ENCODE data around the gene GREB1.

GRCh38 chr2:11682590-11682915 lies 148.7 kb downstream of the GREB1 start:
- TF ChIP-seq CTCF (conservative IDR thresholded peaks at IDR 0.05; ENCODE audit: low read depth, low read length): no peak
- no peak for TF ChIP-seq MAZ (IDR thresholded peaks at IDR 0.05; ENCODE audit: borderline replicate concordance, low read depth, low read length)
- no peak for TF ChIP-seq FOS (IDR thresholded peaks at IDR 0.05; ENCODE audit: low read depth, low read length)
- no peak for TF ChIP-seq MXI1 (IDR thresholded peaks at IDR 0.05; ENCODE audit: borderline replicate concordance, low read depth, low read length)
- no peak for TF ChIP-seq POLR2A (IDR thresholded peaks at IDR 0.05; ENCODE audit: low read depth, low read length)
- no peak for TF ChIP-seq RAD21 (IDR thresholded peaks at IDR 0.05; ENCODE audit: low read length)
- TF ChIP-seq USF2 (IDR thresholded peaks at IDR 0.05; ENCODE audit: low read depth, low read length): no peak
- no peak for TF ChIP-seq BHLHE40 (IDR thresholded peaks at IDR 0.05; ENCODE audit: low read depth, low read length)

Data from IMR-90 (cell line).